Measurements from ENCODE around the gene RGS13.

Gene RGS13

DNA sequence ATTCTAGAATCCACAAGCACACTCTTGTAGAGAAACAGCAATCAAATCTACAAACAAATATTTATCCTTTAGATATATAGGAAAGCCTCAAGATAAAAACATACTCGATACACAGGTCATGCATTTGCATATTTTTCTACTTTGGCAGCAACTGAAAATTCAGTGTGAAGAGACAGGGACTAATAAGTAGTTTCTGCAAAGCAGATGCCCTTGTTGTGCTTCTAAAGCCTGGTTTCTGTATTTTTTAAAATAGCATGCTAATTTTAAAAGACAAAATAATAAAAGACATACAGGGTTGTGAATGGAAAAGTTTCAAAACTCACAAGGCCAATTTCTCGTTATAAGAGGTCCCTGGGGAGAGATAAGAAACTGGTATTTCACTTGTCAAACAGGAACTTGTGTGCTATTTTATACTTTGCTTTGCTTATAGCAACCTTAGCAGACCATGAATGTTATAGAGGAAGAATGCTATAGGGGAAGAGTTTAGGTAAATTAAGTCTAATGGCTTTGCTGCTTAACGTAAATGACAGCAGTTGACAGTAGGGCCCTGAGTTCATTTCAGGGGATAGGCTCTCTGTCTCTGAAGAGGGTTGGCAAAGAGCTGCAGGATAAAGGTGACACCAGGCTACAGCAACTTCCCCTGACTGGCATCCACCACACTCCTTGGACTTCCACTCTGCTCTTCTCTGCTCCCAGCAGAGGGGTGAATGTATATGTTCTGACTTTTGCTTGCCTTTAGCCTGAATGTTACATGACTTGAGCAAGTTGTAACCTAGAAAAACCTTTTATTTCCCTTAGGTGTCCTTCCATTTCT, 9.4 kb upstream of the RGS13 start:
- no peak for DNase-seq (ENCODE audit: low spot score)

DNA sequence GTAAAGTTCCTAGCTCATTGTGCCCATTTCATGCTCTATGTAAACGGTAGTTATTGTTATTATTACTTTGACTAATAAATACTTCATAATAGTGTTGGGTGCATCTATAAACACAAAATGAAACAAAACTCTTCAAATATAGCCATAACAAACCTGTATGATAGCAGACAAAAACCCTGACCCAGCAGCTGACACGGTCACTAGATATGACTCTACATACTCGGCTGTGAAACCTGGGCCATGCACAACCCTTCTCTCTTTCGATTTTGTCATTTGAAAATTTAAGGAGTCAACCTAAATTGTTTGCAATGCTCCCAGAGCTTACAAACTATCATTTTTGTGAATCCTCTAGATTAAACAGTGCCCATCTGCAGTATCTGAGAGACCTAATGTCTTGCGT, 8.0 kb upstream of the RGS13 start:
- DNase-seq (ENCODE audit: low spot score), result no peak

DNA sequence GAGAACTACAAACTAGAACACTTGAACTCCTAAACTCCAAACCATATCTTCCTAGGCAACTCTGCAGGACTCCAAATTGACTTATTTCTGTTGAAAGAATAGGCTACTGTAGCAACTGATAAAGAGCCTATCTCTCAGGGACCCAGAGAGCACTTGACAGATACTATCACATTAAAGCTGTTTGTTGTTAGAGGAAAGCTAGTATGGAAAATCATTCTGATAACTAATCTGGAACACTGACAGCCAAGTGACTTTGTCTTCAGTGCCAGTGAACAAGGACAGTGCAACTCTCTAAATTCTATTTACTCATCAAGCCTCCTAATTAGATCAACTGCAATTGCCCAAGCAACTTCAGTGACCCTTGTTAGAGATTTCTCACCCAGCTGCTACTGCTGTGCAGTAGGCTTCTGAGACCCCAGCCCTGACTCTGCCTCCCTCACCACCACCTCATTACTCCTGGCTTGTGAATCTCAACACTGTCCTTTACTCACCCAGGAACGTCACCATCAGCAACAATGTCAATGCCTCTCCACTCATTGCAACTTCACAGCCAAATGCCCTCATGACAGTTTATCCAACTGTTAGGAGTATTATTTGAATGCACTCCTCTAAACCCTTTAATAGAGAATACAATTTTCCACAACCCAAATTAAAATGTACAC, 7.4 kb upstream of the RGS13 start:
- no peak for DNase-seq (ENCODE audit: low spot score)

DNA sequence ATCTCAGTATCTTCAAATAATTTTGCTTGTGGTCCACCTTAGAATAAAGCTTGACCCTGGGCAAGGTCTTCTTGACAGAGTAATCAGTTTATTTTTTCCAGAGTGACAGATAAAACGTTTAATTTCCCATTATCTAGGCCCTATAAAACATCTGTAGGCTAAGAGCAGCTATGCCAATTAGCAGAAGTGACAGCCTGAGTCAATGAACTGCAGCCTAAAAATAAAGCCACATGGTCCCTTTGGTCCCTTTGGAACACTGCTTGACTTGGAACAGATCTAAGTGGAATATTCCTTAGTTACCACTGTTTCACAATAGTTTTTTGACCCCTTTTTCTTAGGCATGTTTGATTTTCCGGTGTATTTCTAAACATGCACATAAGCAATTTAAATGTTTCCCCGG, 6.3 kb upstream of the RGS13 start:
- no peak for DNase-seq (ENCODE audit: low spot score)

DNA sequence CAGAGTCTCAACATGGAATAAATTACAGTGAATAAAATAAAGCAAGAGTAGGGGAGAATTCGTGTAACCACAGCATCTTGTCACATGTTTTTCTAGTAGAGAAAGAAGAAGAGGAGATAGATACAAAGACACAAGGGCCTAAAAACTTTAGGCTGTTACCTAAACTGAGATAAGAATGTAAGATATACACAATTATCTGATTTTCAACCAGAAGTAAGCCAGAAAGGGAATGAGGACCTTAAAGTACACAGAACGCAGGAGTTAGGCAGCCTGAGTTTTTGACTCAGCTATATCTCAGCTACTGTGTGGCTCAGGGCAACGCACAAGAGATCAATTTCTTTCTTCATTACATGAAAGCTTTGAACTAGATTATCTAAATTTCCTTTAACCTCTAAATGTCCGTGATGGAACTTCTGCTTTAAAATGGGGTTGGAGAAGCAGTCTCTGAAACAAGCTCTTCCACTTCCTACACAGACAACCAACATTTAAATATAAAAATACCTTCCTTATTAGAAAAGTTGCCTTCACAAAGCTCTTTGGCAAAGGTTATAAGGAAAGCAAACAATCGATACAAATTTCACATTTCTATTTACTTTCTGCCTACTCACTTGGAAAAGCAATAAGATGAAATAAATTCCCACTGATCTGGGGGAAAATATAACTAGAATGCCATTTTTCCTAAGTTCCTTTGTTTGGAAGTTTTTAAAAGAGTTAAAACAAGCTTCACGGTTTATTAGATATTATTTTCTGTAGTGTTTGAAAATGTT, 5.2 kb upstream of the RGS13 start:
- DNase-seq (ENCODE audit: low spot score), result no peak

DNA sequence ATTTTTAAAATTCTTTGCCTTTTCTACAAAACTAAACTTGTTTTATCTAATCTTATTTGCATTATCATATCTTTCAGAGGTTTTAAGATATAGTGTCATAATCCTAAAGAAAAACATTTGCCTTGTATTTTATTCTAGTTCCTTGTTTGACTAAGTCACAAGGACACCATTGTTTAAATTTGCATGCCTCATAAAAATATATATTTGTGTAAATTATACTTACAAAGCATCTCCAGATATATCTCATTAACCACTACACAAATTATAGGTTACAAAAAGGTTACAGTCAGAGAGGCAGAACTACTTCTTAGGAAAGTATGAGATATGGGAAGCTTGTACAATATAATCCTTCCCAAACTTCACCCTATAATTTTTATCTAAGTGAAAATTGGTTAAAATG, 4.2 kb upstream of the RGS13 start:
- DNase-seq (ENCODE audit: low spot score), result no peak

DNA sequence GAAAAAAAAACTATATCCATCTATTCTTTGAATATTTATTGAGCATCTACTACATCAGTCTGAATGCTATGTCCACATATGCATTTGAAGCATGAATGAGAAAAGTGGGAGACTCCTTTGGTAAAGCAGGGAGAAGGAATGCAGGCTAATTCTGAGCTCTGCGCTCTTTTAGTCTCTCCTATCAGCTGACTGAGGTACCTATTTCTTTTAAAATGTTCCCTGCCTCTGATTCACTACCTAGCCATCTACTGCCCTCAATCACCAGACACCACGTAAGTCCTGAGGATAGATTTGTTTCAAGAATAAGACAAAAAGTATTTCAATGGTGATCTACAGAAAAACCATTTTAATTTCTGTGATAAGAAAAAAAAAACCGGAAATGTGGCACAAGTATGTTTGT, 3.8 kb upstream of the RGS13 start:
- no peak for DNase-seq (ENCODE audit: low spot score)

DNA sequence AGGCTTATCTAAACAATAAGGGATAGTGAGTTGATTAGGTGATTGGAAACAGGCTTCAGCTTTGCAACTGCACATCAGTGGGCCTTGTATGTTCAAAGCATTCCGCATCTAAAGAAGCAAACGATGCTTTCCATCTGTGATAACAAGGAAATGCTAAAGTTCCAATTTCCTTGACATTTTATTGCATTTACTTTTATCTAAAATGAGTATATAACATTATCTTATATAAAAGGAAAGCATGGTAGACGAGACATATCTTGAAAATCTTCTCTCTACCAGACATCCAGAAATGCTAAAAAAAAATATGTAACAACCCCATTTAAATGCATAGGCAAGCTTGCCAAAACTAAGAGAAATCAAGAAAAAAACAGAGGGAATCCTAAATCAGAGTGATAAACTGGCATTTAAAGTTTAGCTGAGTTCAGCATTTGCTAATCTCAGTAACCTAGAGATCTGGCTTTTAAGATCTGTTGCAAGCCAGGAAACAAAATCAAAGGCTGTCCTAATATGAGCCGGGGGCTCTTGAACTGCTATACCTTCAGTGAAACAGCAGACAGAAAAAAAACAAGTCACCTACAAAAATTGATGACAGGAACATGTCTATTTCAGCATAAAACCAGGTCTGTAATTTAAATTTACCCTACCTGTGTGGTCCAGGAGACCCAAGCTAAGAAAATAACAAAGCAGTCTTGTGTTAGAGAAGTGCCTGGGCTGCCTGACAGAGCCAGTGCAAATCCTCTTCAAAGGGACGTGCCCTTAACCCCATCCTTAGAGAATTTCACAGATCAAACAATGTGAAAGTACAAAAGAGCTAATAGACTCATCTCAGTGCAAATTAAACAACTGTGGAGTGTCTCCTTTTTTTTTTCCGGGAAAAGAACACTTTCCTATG, 3.1 kb upstream of the RGS13 start:
- no peak for DNase-seq (ENCODE audit: low spot score)

DNA sequence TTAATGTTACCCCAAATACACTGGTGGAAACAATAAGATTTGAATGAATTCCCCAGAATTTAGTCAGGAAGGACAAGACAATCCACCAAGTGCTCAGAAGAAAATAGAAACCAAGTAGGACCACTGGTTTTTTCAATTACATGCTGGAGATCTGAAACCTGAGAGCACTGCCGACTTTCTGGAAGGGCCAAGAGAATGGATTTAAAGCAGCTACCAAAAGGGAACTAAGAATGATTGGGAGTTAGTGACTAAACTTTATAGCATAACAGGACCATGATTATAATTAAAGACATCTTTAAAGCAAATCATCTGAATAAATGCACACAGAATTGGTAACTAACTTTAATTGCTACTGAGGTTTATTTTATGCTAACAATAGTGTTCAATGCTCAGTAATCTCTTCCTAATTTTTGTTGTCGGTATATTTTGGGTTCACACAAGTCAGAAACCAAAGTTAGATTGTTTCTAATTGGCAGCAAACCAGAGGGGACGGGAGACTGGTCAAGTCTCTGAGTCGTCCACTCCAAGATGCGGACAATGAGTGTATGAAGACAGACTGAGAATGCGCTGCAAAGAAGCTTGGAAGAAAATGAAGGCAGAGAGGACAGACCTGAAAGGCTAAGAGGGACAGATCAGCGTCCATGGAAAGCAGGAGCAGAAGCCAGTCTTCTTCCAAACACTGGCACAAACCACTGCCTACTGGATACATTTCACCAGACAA, 2.3 kb upstream of the RGS13 start:
- DNase-seq (ENCODE audit: low spot score), result no peak

DNA sequence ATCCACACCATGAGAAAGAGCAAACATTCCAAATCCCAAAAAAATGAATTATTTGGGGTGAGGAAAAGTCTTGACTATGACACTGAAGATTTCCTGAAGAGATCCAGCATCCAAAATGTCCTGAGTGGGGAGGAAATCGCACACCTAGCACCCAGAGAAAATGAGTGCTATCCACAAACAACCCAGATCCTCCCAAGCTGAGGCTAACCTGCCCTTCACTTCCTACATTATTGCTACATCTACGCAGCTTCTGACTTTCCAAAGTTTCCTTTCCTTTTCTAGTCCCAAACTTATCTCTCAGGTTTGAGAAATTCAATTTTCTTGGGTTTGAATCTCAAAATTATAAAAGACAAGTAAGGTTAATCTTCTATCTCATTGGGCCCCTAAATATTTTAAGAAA, 906 bp upstream of the RGS13 start:
- no peak for DNase-seq (ENCODE audit: low spot score)

DNA sequence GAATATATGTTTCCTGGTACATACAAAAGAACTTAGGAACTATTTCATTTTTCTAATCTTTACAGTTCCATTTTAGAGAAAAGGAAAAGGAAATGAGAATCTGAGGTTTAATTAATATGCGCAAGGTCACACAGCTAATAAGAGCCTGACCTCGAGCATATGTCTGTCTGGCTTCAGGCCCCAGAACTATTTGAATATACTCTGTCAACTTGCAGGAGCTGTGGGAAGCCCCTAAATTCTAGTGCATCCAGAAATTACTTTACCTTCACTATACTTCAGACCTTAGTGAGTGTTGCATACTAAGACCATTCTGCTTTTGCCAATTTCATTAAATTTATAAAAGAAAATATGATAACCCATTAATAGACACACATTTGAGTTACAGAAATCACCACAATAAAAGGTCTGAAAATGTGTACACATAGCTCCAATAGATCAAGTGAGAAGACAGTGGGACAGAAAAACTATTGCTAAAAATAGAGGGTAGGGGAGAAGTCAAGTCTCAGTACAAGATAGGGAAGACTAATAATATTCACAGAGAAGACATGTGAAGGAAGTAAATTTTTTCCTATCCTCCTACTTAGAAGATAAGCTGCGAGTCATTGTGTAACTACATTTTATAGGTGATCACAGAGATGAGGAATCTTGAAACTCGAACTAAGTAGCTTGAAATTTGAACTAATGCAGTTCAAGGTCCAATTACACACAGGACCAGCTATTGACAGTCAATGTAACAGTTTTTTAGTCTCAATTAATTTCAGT, 3.8 kb downstream of the RGS13 start:
- DNase-seq (ENCODE audit: low spot score), result no peak

DNA sequence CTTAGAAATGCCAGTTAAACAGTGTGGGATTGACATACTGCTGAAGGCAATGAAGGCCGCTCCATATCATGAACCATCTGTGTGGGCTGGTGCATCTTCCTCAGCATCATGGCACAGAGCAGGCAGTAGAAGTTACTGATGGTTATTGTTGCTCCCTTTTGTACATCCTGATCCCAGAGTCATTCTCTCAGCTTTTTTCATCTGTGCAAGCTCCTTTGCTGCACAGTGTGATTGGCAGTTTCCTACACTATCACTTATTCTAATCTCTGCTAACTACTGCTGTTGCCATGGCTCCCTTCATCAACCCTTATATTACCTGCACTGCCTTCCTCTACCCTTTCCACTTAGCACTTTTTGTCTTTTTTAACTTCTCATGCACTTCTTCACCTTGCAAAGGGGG, 16.2 kb downstream of the RGS13 start:
- no peak for DNase-seq (ENCODE audit: low spot score)

DNA sequence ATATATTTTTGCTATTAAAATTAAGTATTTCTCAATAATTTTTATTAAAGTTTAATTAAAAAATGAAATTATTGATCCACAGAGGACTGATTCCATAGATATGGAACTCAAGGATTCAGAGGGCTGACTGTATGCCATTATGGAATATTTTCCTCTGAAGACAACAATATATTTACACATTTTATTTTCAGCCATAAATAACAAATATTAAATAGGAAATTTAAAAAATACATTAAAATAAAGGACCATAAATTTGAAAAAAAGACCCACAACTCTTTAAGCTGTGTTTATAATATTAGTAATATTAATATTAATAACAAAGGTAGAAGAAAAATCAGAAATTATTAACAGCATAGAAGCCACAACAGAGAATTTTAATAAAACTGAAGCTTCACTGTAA, 18.2 kb downstream of the RGS13 start:
- no peak for DNase-seq (ENCODE audit: low spot score)

DNA sequence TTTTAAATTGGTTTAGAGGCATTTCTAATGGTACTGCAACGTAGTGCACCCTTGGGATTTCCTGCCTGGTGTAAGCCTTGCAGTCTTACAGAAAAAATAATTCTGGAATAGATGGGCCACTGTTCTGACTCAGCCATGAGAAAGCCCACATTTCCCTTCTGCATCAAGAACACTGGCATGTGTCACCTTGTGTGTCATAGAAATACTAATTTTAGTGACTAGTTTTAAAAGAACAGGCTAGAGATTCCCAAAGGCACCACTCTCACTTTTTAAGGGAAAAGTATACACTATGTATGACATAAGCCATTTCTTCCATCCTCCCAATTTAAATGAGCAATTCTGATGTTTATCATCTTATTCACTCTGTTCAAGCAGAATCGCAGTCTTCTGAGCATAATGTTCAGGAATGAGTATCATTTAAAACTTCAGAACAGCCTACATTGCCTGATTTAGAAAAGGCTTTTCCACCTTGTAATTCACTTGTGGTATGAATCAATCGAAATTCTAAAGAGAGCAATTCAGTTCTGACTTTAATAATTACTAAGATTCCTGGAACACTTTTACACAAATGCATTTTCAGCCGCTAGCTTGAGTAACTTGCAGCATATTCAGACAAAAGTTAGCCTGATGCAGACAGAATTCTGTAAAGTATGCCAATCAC, 18.8 kb downstream of the RGS13 start:
- DNase-seq (ENCODE audit: low spot score), result no peak

DNA sequence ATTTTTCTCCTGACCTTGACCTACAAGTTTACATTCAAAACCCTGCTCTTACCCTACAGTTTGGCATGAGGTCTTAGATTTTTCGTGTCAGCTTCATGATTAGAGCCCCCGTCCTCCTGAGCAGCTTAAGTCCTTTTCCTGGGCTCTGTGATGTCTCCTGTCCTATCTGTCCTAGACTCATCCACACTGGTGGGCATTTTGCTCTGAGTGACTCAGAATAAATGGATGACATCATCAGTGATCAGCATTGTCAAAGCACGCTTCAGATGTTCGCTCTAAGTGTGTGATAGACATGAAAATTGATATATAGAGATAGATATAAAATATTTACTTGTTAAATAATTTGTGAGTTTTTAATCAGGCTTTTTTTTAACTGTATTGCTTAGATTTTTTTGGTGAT, 21.8 kb downstream of the RGS13 start:
- DNase-seq (ENCODE audit: low spot score), result no peak

DNA sequence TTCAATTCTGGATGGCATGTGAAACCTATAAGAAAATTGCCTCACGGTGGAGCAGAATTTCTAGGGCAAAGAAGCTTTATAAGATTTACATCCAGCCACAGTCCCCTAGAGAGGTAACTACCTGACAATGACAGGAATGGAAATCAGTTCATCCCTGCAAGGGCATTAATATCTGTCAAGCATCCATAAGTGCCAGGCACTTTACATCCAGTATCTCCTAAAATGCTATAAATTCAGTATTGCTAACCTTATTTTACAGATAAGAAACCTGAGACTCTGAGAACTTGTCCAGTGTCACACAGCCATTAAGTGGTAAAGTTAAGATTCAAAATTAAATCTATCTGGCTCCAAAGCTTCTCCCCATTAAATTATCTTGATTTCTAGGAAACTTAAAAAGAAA, 22.3 kb downstream of the RGS13 start:
- DNase-seq (ENCODE audit: low spot score), result no peak

DNA sequence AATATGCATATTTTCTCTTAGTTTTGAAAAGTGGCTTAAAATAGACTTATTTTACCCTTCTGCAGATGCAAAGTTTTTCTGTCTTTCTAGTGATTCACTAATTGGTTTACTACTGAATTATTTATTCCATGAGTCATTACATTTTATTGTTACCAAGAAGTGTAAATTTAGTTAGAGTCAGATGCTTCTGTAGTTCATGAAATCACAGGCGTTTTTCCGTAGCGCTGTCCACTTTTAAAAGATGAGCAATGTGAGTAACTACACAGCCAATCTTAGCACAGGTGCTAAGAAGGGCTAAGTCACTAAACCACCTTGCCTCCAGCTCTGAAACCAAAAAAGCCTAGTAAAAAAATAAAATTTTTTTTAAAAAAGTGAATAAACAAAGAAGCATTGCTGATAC, 24.7 kb downstream of the RGS13 start:
- DNase-seq (ENCODE audit: low spot score), result no peak

DNA sequence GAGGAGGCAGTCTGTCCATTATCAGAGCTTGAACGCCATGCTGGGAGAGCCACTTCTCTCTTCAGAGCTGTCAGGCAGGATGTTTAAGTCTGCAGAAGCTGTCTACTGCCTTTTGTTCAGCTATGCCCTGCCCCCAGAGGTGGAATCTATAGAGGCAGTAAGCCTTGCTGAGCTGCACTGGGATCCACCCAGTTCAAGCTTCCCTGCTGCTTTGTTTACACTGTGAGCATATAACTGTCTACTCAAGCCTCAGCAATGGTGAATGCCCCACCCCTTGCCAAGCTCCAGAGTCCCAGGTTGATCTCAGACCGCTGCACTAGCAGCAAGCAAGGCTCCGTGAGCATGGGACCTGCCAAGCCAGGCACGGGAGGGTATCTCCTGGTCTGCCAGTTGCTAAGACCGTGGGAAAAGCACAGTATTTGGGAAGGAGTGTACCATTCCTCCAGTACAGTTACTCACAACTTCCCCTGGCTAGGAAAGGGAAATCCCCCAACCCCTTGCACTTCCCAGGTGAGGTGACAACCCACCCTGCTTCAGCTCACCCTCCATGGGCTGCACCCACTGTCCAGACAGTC, 32.5 kb downstream of the RGS13 start:
- no peak for DNase-seq (ENCODE audit: low spot score)

DNA sequence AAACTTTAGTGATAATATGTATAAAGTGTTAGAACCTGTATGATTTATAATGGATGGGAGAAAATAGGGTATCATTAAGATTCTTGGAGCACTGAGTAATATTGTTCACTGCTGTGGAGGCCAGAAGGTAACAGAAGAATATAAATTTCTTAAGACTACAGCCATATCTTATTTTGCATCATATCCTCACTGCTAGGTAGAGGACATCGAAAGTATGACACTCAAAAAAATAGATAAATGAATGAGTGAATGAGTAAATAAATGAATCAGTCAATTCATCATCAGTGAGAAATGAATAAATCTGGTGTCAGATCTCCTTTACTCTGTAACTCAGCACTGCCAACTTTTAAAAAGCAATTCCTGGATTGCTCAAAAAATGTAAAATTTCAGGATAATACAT, 33.2 kb downstream of the RGS13 start:
- DNase-seq (ENCODE audit: low spot score), result no peak

DNA sequence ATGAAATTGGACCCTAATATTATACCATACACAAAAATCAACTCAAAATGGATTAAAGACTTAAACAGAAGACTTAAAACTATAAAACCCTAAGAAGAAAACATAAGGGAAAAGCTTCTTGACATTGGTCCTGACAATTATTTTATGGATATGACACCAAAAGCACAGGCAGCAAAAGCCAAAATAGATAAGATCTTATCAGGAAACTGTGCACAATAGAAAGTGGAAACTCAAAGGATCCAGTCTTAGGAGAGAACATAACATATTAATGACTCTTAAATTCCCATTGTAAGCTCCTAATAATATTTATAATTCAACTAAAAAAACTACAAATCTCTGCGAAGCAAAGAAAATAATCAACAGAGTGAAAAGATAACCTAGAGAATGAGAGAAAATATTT, 39.8 kb downstream of the RGS13 start:
- no peak for DNase-seq (ENCODE audit: low spot score)

Data from SW480 (cell line).